Measurements from ENCODE around the gene CYP3A4. TPM values are rescaled to one million over a fixed set of nuclear protein-coding genes. Genes with fewer than 3 reads are reported as not detected.

CYP3A4 gene
- total RNA-seq, 3 donors from 2014 or later (not counting 1 experiment from before 2014, with no cell fraction given) = not detected

DNA sequence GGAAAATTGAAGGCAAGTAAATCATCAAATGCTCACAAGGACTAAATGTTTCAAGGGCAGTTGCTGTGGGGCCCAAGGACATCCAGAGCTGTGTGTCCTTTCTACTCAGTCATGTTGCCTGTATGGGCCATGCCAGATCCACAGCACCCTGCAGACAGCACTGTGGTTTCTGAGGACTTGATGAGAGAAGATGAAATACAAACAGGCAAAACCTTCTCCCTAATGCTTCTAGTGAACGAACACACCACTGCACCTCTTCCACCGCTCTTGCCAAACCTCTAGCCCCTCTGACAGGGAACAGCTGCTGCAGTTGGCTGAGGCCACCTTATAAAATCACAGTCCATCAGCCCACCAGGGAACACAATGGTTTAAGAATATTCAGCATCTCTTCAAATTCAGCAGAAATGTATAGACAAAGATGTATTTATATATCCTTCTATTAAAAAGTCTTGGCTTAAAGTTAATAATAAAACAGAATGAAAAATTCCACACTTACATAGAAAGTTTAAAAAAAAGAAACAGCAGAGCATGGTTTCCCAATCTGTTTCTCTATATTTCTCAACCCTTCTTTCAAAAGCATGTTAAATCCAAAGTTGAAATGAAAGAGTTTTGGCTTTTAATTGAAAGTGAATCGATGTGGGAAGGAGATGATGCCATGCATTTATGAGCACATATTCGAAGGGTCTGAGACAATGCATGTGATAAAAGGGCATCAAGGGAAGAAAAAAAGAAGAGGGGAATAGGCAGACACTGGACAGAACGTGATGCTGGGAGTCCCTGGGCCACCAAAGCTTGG lies 63.0 kb downstream of the CYP3A4 start:
- TF ChIP-seq, protein P1, sequence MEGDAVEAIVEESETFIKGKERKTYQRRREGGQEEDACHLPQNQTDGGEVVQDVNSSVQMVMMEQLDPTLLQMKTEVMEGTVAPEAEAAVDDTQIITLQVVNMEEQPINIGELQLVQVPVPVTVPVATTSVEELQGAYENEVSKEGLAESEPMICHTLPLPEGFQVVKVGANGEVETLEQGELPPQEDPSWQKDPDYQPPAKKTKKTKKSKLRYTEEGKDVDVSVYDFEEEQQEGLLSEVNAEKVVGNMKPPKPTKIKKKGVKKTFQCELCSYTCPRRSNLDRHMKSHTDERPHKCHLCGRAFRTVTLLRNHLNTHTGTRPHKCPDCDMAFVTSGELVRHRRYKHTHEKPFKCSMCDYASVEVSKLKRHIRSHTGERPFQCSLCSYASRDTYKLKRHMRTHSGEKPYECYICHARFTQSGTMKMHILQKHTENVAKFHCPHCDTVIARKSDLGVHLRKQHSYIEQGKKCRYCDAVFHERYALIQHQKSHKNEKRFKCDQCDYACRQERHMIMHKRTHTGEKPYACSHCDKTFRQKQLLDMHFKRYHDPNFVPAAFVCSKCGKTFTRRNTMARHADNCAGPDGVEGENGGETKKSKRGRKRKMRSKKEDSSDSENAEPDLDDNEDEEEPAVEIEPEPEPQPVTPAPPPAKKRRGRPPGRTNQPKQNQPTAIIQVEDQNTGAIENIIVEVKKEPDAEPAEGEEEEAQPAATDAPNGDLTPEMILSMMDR (IDR thresholded peaks at IDR 0.05) = no peak
- Mint-ChIP-seq H3K27me3 (ENCODE audit: low read depth in 2 of 2) (peaks cover 0 to 12% of the 10 kb centered on the region in 2 donors), H3K27ac (no peak overlapping the region), H3K36me3 (no peaks in the 10 kb centered on the region), H3K9me3 (no peaks in the 10 kb centered on the region), H3K4me1 (no peaks in the 10 kb centered on the region), H3K4me3 (no peak overlapping the region)
- H3K27ac ChIP-seq (ENCODE audit: low read length) = no peak overlapping the region
- no peaks in the 10 kb centered on the region for H3K27me3 ChIP-seq (ENCODE audit: control insufficient read depth, insufficient read depth, low read length)
- H3K4me1 ChIP-seq (ENCODE audit: control insufficient read depth, insufficient read depth, low read length) = no peaks in the 10 kb centered on the region
- DNase-seq = no peak
- H3K4me3 ChIP-seq (ENCODE audit: low read length) = no peak overlapping the region
- no peaks in the 10 kb centered on the region for H3K9me3 ChIP-seq (ENCODE audit: control insufficient read depth, insufficient read depth, low read length)
- H3K36me3 ChIP-seq (ENCODE audit: control insufficient read depth, insufficient read depth, low read length) = no peaks in the 10 kb centered on the region
- intact Hi-C loops (cut with micrococcal nuclease) = no loop called here
- ATAC-seq = no peak
- 75% methylated on average over 5 of the region's 5 CpGs for WGBS (ENCODE audit: insufficient coverage)

- Histone ChIP-seq H3K27me3 (ENCODE audit: control insufficient read depth, insufficient read depth, low read length) (no peaks in the 10 kb centered on the region), H3K9me3 (ENCODE audit: control insufficient read depth, insufficient read depth, low read length) (no peaks in the 10 kb centered on the region)
- TF ChIP-seq, protein P1 (IDR thresholded peaks at IDR 0.05) = no peak
These were observed 63.8 kb downstream of the CYP3A4 start for GRCh38 chr7:99719996-99720769.

DNA sequence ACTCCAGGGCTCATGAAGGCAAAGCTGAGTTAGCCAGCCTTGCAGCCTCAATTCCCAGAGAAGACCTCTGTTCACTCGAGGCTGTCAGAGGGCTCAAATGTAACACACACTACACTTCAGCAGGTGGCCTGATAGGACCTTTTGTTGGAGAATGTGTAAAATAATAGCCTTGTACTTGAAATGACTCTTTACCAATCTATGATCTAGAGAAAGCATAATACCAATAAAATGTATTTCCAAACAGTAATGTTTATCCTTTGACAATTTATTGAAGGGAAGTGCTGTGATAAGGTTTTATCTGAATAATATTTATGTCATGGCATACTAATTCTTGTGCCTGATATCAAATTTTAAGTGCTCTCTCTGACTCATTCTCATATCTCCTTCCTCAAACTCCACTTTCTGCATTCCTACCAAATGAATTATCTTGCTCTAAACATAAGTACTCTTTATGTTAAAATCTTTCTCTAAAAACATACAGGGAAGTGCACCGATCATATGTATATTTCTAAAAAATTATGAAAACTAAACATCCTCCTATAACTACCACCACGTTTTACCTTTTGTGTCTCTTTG lies 69.9 kb downstream of the CYP3A4 start:
- no peaks in the 10 kb centered on the region for H3K36me3 ChIP-seq (ENCODE audit: control insufficient read depth, insufficient read depth, low read length)
- DNase-seq (no peak), ATAC-seq (no peak)
- WGBS (ENCODE audit: insufficient coverage) = 100% methylated on average over 1 of the region's 3 CpGs
- Mint-ChIP-seq H3K4me1 (no peaks in the 10 kb centered on the region), H3K36me3 (no peaks in the 10 kb centered on the region), H3K9me3 (no peaks in the 10 kb centered on the region), H3K27me3 (ENCODE audit: low read depth in 2 of 2) (peaks cover 0 to 3% of the 10 kb centered on the region in 2 donors), H3K4me3 (no peak overlapping the region), H3K27ac (no peak overlapping the region)
- no peaks in the 10 kb centered on the region for H3K4me1 ChIP-seq (ENCODE audit: control insufficient read depth, insufficient read depth, low read length)
- H3K4me3 ChIP-seq (ENCODE audit: low read length) = no peak overlapping the region
- H3K27me3 ChIP-seq (ENCODE audit: control insufficient read depth, insufficient read depth, low read length) = no peaks in the 10 kb centered on the region
- H3K27ac ChIP-seq (ENCODE audit: low read length) = no peak overlapping the region
- intact Hi-C loops (cut with micrococcal nuclease) = no loop called here
- H3K9me3 ChIP-seq (ENCODE audit: control insufficient read depth, insufficient read depth, low read length) = no peaks in the 10 kb centered on the region
- TF ChIP-seq, protein P1 (IDR thresholded peaks at IDR 0.05) = no peak

More at GRCh38 chr7:99719996-99720769, 63.8 kb downstream of the CYP3A4 start:
- Mint-ChIP-seq H3K27ac (no peak overlapping the region), H3K27me3 (ENCODE audit: low read depth in 2 of 2) (peaks cover 0 to 12% of the 10 kb centered on the region in 2 donors), H3K36me3 (no peaks in the 10 kb centered on the region), H3K4me3 (no peak overlapping the region), H3K9me3 (no peaks in the 10 kb centered on the region), H3K4me1 (no peaks in the 10 kb centered on the region)
- DNase-seq = peak in 1 of 2 donors; percentile 31
- no peaks in the 10 kb centered on the region for H3K36me3 ChIP-seq (ENCODE audit: control insufficient read depth, insufficient read depth, low read length)
- ATAC-seq = no peak
- H3K27ac ChIP-seq (ENCODE audit: low read length) = no peak overlapping the region
- 59% methylated on average over 2 of the region's 4 CpGs for WGBS (ENCODE audit: insufficient coverage)
- no peak overlapping the region for H3K4me3 ChIP-seq (ENCODE audit: low read length)
- no peaks in the 10 kb centered on the region for H3K4me1 ChIP-seq (ENCODE audit: control insufficient read depth, insufficient read depth, low read length)
- intact Hi-C loops (cut with micrococcal nuclease) = no loop called here

All from natural killer cell (primary cell).